Activated CD8-positive, alpha-beta memory T cell treated with anti-CD3 and anti-CD28 coated beads, Interleukin-2, amount 50 U/mL, for 24 hours (primary cell): ENCODE data around the gene RPA1.
"Not testable (repeated sequence)": the region's sequence is repeated elsewhere in the genome, so short reads cannot be mapped to it uniquely, and the experiment has no call there.

Source experiments
- DNase-seq: peaks from one replicate; pipeline ENCODE4 v3.0.0-alpha.2; 2020; ENCODE audit errors: extremely low read depth

Gene RPA1

GRCh38 chr17:1878419-1879121, 48.8 kb downstream of the RPA1 start:
- DNase-seq: no peak

DNA sequence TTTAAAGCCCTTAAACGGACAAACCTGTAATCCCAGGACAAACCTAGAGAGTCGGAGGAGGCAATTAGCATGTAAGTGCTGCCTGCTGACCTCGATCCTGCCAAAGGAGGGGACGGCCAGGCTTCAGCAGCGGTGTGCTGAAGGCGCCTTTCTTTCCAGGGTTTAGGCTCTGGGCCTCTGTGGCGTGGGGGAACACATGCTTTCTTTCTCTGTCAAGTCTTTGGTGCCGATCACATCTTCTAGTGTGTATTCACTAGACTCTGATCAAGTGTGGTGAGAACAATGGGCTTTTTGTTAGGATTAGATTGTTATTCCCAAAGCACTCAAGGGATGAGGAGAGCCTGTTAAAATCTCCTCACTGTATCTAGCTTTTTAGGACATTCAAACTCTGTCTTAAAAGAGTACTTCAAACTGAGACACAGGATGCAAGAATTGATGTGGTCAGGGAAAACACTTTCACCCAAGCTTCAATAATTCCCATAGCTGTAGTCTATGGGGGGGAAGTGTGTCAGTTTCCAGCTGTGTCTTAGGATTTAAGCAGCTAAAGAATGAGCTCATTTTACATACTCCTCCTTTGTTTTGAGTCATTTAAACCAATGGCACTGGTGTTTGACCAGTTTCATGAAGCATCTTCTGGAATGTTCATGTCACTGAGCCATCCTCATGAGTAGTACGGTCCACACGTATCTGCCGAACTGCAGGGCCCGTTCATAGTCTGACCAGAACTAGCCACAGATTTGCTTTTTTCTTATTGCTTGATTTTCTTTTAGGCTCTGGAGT, 51.2 kb downstream of the RPA1 start:
- no peak for DNase-seq

- DNase-seq: no peak
These were observed 53.0 kb downstream of the RPA1 start for GRCh38 chr17:1882836-1883235.

DNA sequence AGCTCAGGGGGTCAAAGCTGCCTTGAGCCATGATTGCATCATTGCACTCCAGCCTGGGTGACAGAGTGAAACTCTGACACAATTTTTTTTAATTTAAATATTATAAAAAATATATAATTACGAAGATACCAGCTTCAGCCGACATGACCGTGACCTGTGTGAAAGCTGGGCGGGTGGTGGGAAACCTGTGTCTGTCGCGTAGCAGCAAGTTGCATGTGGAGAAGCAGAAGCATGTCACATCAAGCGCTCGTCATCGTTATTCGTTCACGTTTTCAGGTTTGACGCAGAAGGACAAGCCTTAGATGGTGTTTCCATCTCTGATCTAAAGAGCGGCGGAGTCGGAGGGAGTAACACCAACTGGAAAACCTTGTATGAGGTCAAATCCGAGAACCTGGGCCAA, 53.7 kb downstream of the RPA1 start:
- DNase-seq: no peak

DNA sequence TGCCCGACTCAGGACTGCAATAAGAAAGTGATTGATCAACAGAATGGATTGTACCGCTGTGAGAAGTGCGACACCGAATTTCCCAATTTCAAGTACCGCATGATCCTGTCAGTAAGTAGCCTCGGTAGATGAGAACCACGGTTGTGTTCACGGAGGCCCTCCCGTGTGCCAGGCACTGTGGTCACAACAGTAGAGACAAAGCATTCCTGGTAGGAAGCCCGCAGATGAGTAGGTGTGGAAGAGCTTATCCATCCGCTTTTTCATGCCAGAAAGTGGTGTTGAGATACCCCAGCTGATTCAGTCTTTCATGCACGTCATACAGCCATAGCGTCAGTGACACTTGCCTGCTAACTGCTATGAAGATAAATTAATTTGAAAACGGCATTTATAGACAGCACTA, 58.9 kb downstream of the RPA1 start:
- DNase-seq: no peak

DNA sequence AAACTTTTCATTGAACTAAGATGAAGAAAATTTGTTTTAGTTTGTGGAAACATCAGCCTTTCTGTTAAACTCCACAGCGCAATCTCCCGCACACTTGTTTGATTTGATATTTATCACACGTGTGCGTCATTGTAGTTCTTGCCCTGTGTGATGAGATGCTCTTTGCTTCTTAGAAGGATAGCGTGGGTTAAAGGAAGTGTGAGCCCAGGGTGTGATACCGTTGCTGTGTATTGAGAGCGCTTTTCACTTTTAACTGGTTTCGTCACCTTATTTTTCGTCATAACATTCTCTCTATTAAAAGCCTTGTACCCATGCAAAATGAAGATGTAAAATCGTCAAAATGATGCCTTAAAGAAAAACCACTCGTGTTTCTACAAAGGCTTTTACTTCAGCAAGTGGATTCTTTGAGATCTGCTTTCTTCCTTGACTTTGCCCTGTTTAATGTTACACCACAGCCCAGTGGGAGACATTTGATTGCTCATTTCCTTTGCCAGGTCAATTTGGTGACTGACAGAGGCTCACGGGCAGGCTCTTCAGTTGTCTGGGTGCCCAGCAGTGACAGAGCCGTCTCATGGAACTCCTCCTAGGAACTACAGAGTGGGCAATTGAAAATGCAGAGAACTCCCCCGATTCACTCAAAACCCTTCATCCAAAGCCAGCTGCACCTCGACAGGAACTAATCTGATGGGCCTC, 61.1 kb downstream of the RPA1 start:
- no peak for DNase-seq

- DNase-seq: no peak
These were observed 65.0 kb downstream of the RPA1 start for GRCh38 chr17:1894753-1895339.

DNA sequence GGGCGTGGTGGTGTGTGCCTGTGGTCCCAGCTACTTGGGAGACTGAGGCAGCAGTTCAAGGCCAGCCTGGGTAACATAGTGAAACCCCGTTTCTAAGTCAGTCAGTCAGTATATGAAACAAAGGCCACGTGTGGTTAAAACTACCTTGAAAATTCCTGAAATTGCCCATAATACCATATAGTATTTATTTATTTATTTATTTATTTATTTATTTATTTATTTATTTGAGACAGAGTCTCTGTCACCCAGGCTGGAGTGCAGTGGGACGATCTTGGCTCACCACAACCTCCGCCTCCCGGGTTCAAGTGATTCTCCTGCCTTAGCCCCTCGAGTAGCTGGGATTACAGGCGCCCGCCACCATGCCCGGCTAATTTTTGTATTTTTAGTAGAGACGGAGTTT, 65.7 kb downstream of the RPA1 start:
- not testable (repeated sequence) for DNase-seq

- no peak for DNase-seq
These were observed 66.7 kb downstream of the RPA1 start for GRCh38 chr17:1896243-1897104.

DNA sequence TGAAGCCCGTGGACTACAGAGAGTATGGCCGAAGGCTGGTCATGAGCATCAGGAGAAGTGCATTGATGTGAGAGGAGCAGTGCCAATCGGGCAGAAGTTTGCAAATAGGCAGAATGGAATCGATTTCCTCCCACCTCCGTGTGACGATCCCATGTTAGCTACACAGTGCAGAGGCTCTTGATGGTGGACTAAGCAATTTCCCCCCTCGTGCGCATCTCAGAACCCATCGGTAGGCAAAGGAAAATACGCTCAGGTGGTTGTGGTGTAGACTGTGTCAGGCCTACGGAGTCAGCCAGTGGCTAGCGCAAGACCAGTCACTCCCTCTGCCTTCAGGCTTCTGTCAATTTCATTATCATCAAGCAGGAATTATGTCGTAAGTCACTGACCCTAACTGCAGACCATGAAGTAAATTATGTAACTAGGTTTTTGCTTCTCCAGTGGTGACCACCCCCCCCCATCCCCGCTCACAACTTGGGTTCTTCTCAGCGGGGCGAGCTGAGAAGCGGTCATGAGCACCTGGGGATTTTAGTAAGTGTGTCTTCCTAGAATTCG, 67.4 kb downstream of the RPA1 start:
- DNase-seq: no peak

- DNase-seq: no peak
These were observed 68.5 kb downstream of the RPA1 start for GRCh38 chr17:1898332-1898731.

DNA sequence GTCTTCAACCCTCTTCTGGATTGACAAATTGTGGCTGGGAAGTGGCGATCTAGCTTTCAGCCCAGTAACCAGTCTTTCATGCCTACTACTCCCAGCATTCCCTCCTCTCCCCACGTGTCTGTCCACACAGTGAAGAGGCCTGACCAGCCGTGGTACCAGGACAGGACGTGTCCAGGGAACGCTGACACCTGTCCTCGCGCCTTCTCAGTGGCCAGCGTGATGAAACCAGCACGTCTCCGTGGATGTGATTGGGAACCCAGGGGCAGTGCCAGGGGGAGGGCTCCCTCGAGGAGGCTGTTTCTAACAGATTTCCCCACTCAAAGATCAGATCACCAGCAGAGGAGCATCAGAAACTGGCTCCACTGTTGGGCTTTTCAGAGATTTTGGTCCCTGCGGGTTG, 69.1 kb downstream of the RPA1 start:
- DNase-seq: no peak

GRCh38 chr17:1899403-1900000, 69.7 kb downstream of the RPA1 start:
- no peak for DNase-seq

- DNase-seq: no peak
These were observed 74.7 kb downstream of the RPA1 start for GRCh38 chr17:1904273-1905182.

GRCh38 chr17:1905190-1905913, 75.5 kb downstream of the RPA1 start:
- no peak for DNase-seq

- DNase-seq: no peak
These were observed 76.9 kb downstream of the RPA1 start for GRCh38 chr17:1906662-1907101.

GRCh38 chr17:1907216-1907631, 77.4 kb downstream of the RPA1 start:
- DNase-seq: no peak

- no peak for DNase-seq
These were observed 78.3 kb downstream of the RPA1 start for GRCh38 chr17:1907909-1908698.
